Mucosa of descending colon (tissue), 3 donors: ENCODE results near the gene MTMR2. TPM values are rescaled to one million over a fixed set of nuclear protein-coding genes. Genes with fewer than 3 reads are reported as not detected.

Experiments used
- ATAC-seq: fragments of 200-7000 bp; cut with Tn5 transposase; one replicate; pipeline ENCODE4 v1.9.1; 2020; ENCODE audit warnings: mild to moderate bottlenecking, moderate library complexity
- DNase-seq, 3 donors: peaks; one replicate each; pipeline ENCODE4 v3.0.0-alpha.2; 2020
- H3K36me3 ChIP-seq: fragments of 200-600 bp; one replicate; pipeline ENCODE4 v1.8.0; 2021; ENCODE audit warnings: low read depth, mild to moderate bottlenecking
- H3K4me1 ChIP-seq: fragments of 200-600 bp; one replicate; pipeline ENCODE4 v1.8.0; 2021; ENCODE audit warnings: low read depth, mild to moderate bottlenecking
- H3K4me3 ChIP-seq: fragments of 200-600 bp; one replicate; pipeline ENCODE4 v1.8.0; 2021; ENCODE audit warnings: mild to moderate bottlenecking
- H3K9me3 ChIP-seq: fragments of 200-600 bp; one replicate; pipeline ENCODE4 v1.8.0; 2021; ENCODE audit warnings: mild to moderate bottlenecking
- CTCF ChIP-seq: fragments of 200-600 bp; IDR thresholded peaks from one replicate; pipeline ENCODE4 v1.8.0; 2022; ENCODE audit warnings: antibody characterized with exemption, mild to moderate bottlenecking
- intact Hi-C, 2 donors: fragments of 100-400 bp; cut with DNase I in 1 of 2; cut with micrococcal nuclease in 1 of 2; formaldehyde crosslinking; loops; one replicate each; pipeline versions ENCODE4 v1.11.0 to v1.11.1; 2022; cut with DNase I, micrococcal nuclease
- total RNA-seq, 3 donors: library from RNA; stranded (reverse); fragmentation: NEBNext Ultra II Directional in 2 of 3; extraction: Animal tissue kit (Norgen Biotek cat#: 25700) in 2 of 3; gene quantifications; one replicate each; pipeline versions ENCODE4 v1.2.1 to v1.2.4, GENCODE V29; 2021 to 2023
- donor health status: DM: no; HTN: no; CAD: no; lungs with moderate emphysema.
- donor health status: DM: no; HTN: no; CAD: no.
- donor health status: DM: no; HTN: yes; CAD: no.

The MTMR2 gene
- total RNA-seq, 3 donors from 2014 or later: 19.9 to 31.1 (median 21.3) TPM

GRCh38 chr11:95919514-95919913 lies 4.4 kb downstream of the MTMR2 start:
- intact Hi-C loops: no loop called here
- H3K4me1 ChIP-seq: peaks cover 4% of the 10 kb centered on the region
- no peaks in the 10 kb centered on the region for H3K36me3 ChIP-seq
- TF ChIP-seq CTCF: no peak
- DNase-seq: no peak
- ATAC-seq: no peak
- no peak overlapping the region for H3K4me3 ChIP-seq
- no peaks in the 10 kb centered on the region for H3K9me3 ChIP-seq

GRCh38 chr11:95918720-95919119 lies 5.2 kb downstream of the MTMR2 start:
- no peaks in the 10 kb centered on the region for H3K9me3 ChIP-seq
- TF ChIP-seq CTCF: no peak
- ATAC-seq (no peak), DNase-seq (no peak)
- H3K4me3 ChIP-seq: no peak overlapping the region
- H3K4me1 ChIP-seq: peaks cover 4% of the 10 kb centered on the region
- intact Hi-C loops: no loop called here
- H3K36me3 ChIP-seq: no peaks in the 10 kb centered on the region

GRCh38 chr11:95918056-95918455 lies 5.9 kb downstream of the MTMR2 start:
- no peak for ATAC-seq
- no peak overlapping the region for H3K4me3 ChIP-seq
- peaks cover 2% of the 10 kb centered on the region for H3K4me1 ChIP-seq
- DNase-seq: no peak
- intact Hi-C loops: no loop called here
- H3K9me3 ChIP-seq: no peaks in the 10 kb centered on the region
- no peak for TF ChIP-seq CTCF
- no peaks in the 10 kb centered on the region for H3K36me3 ChIP-seq

- Histone ChIP-seq H3K4me3 (no peak overlapping the region), H3K4me1 (no peaks in the 10 kb centered on the region), H3K9me3 (no peaks in the 10 kb centered on the region), H3K36me3 (no peaks in the 10 kb centered on the region)
- no peak for ATAC-seq
- TF ChIP-seq CTCF: no peak
- no peak for DNase-seq
- intact Hi-C loops: no loop called here
Observed at GRCh38 chr11:95917193-95918036, 6.5 kb downstream of the MTMR2 start.

- intact Hi-C loops: no loop called here
- H3K36me3 ChIP-seq: no peaks in the 10 kb centered on the region
- TF ChIP-seq CTCF: no peak
- ATAC-seq (no peak), DNase-seq (no peak)
- no peaks in the 10 kb centered on the region for H3K9me3 ChIP-seq
- no peak overlapping the region for H3K4me3 ChIP-seq
- no peaks in the 10 kb centered on the region for H3K4me1 ChIP-seq
Observed at GRCh38 chr11:95916049-95916448, 7.9 kb downstream of the MTMR2 start.
